Activated T-helper 2 cell treated with anti-CD3 and anti-CD28 coated beads, Interferon-gamma antibody, Interleukin-2, Interleukin-4, amounts not matched to agents 10 μg/mL and 5 μg/mL and 100 μg/mL, durations not matched to agents 14 hours and 24 hours and 36 hours (primary cell): ENCODE results near the gene KRTAP10-6. TPM values are rescaled to one million over a fixed set of nuclear protein-coding genes. Genes with fewer than 3 reads are reported as not detected.
"Not testable (repeated sequence)": the region's sequence is repeated elsewhere in the genome, so short reads cannot be mapped to it uniquely, and the experiment has no call there.

Experiments
- DNase-seq: peaks from one replicate; pipeline ENCODE4 v3.0.0; 2021; ENCODE audit warnings: low spot score
- H3K27ac Mint-ChIP-seq: one replicate; pipeline ENCODE4 v1.8.0; 2021; ENCODE audit warnings: mixed read lengths
- H3K27me3 Mint-ChIP-seq: one replicate; pipeline ENCODE4 v1.8.0; 2021; ENCODE audit warnings: low read depth, mixed read lengths
- H3K36me3 Mint-ChIP-seq: one replicate; pipeline ENCODE4 v1.8.0; 2021; ENCODE audit warnings: low read depth, mixed read lengths
- H3K4me1 Mint-ChIP-seq: one replicate; pipeline ENCODE4 v1.8.0; 2021; ENCODE audit warnings: low read depth, mixed read lengths
- H3K4me3 Mint-ChIP-seq: one replicate; pipeline ENCODE4 v1.8.0; 2021; ENCODE audit warnings: low read depth, mild to moderate bottlenecking, moderate library complexity, mixed read lengths
- H3K9me3 Mint-ChIP-seq: one replicate; pipeline ENCODE4 v1.8.0; 2021; ENCODE audit warnings: mixed read lengths
- intact Hi-C: fragments of 100-400 bp; cut with micrococcal nuclease; formaldehyde crosslinking; loops from one replicate; pipeline ENCODE4 v1.15.1; 2023
- total RNA-seq: library from RNA; stranded (reverse); gene quantifications from 2 replicates; pipeline ENCODE4 v1.2.3, GENCODE V29; 2022

KRTAP10-6 gene, protein sequence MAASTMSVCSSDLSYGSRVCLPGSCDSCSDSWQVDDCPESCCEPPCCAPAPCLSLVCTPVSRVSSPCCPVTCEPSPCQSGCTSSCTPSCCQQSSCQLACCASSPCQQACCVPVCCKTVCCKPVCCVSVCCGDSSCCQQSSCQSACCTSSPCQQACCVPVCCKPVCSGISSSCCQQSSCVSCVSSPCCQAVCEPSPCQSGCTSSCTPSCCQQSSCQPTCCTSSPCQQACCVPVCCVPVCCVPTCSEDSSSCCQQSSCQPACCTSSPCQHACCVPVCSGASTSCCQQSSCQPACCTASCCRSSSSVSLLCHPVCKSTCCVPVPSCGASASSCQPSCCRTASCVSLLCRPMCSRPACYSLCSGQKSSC
- not detected in 2 replicates for total RNA-seq

DNA sequence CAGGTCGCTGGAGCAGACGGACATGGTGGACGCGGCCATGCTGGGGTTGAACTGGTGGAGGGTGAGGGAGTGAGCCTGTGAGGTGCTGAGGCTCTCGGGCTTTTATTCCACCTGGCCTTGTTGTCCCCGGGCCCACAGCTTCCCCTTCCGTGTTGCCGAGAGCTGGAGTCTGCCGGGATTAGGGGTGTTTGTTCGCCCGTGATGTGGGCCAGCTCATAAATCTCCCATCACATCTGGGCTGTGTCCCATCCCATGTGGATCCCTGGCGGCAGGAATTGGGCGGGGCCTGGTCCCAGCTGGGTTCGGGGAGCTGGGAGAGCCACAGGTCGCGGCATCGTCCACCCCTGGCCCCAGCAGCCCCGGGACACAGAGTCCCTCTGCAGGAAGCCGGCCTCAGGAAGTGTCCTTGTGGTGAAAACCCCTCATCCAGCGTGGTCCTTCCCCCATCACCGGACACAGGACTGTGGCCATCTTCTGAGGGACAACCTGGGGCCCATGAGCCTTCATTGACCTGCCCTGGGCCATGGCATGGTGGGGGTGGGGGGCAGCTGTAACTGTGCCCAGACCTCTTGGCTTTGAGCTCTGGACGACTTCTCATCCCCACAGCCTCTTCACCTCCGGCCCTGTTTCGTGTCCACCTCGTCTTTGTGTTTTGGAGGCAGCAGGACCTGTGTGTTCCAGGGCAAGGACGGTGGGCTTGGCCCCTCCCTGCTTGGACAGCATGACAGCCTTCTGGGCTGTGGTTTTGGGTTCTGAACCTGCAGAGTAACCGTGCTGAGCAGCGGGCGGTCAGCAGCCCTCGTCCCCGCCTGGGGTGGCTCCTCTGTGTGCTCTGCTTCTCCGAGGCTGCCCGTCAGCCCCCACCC, at the start of gene KRTAP10-6:
Gene KRTAP10-6, minus strand, starts transcription at position 60 of the 866 bp plus-strand sequence. Its CDS starts 21 bp downstream, at position 39.
- DNase-seq = no peak
- Mint-ChIP-seq H3K27ac (no peak within 1 kb of the TSS), H3K9me3 (no peaks in the 10 kb centered on the region), H3K27me3 (peaks cover 5% of the 10 kb centered on the region), H3K36me3 (no peaks in the 10 kb centered on the region), H3K4me3 (no peak within 1 kb of the TSS), H3K4me1 (no peaks in the 10 kb centered on the region)
- intact Hi-C loops = no loop called here

DNA sequence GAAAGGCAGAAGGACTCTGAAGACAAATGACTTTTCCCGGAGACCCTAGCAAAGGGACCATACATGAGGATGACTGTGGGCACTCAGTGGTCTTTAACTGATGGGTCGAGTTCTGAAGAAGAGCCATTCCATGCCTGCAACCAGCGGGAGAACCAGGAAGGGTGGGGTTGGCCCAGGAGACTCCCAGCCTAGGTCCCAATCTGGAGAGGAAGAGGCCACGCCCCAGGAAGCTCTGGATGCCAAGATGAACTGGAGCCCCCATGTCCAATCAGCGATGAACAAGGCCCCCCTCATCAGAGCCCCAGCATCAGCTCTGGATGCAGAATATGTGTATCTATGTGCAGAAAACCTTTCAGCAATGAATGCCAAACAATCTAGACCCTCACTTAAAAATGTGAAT, 48.5 kb upstream of the KRTAP10-6 start:
- Mint-ChIP-seq H3K36me3 (no peaks in the 10 kb centered on the region), H3K9me3 (peaks cover 44% of the 10 kb centered on the region), H3K4me1 (no peaks in the 10 kb centered on the region), H3K27ac (no peak overlapping the region), H3K4me3 (no peak overlapping the region), H3K27me3 (no peaks in the 10 kb centered on the region)
- intact Hi-C loops = no loop called here
- no peak for DNase-seq

DNA sequence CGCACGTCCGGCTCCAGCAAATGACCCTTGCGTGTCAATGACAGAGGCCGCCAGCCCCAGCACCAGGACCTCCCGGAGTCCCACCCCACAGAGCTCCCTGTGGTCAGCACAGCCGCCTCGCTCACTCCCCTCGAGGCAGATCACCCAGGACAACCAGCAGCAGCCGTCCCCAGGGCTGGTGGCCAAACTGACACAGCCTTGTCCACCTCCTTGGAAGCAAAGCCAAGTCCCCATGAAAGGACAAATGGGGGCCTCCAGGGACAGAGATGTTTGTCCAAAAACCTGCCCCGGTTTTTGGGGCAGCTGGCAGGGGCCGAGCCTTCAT, 47.0 kb upstream of the KRTAP10-6 start:
- no peak for DNase-seq
- Mint-ChIP-seq H3K4me1 (no peaks in the 10 kb centered on the region), H3K4me3 (no peak overlapping the region), H3K9me3 (peaks cover 35% of the 10 kb centered on the region), H3K27ac (no peak overlapping the region), H3K27me3 (peaks cover 2% of the 10 kb centered on the region), H3K36me3 (no peaks in the 10 kb centered on the region)
- intact Hi-C loops = no loop called here

DNA sequence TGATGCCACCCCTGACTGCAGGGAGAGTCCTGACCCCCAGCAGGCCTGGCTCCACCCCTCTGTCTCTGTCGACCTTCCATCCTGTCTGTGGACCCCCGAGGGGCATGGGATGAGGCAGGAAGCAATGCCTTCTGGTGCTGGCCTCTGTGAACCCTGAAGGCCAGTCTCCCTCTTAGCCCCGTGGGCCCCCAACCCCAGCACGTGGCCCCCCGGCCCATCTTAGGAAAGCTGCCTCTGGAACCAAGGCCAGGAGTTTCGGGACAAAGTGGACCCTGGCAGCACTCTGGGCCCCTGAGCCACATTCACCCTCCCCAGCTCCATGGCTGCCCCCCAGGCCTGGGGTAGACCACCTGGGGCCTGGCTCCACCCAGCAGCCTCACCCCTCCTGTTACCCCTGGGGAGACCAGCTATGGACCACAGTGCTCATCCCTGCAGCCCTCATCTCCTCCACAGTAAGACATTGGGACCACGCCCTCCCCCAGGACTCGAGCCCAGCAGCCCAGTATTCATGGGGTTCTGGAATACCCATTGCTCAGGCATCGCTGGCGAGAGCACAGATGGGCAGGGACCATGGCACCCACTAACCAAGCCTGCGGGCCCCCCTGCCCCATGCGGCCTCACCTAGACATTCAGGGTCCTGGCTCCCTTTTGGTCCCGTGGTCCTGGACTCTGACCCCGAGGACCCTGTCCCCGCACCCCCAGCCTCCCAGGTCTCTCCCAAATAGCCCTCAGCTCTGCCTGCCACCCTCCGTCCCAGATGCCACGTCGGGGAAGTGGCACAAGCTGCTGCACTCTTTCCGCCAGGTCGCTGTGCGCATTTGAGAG, 46.4 kb upstream of the KRTAP10-6 start:
- H3K36me3 Mint-ChIP-seq, H3K27ac Mint-ChIP-seq, intact Hi-C loops, DNase-seq, H3K27me3 Mint-ChIP-seq, H3K4me3 Mint-ChIP-seq, H3K4me1 Mint-ChIP-seq: not testable (repeated sequence)
- H3K9me3 Mint-ChIP-seq = peaks cover 29% of the 10 kb centered on the region

DNA sequence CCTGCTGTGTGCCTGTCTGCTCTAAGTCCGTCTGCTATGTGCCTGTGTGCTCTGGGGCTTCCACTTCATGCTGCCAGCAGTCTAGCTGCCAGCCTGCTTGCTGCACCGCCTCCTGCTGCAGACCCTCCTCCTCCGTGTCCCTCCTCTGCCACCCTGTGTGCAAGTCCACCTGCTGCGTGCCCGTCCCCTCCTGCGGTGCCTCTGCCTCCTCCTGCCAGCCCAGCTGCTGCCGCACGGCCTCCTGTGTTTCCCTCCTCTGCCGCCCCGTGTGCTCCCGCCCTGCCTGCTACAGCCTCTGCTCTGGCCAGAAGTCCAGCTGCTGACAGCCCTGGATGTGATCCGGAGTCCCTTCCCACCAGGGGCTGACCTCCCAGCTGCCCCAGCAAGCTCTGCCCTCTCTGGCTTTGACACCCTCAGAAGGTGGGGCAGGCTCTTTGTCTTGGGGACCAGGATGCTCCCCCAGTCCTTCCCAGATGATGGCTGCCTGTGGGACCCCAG, 45.6 kb upstream of the KRTAP10-6 start:
- intact Hi-C loops, H3K27me3 Mint-ChIP-seq, H3K36me3 Mint-ChIP-seq, H3K4me3 Mint-ChIP-seq, H3K4me1 Mint-ChIP-seq, DNase-seq, H3K27ac Mint-ChIP-seq: not testable (repeated sequence)
- peaks cover 29% of the 10 kb centered on the region for H3K9me3 Mint-ChIP-seq

DNA sequence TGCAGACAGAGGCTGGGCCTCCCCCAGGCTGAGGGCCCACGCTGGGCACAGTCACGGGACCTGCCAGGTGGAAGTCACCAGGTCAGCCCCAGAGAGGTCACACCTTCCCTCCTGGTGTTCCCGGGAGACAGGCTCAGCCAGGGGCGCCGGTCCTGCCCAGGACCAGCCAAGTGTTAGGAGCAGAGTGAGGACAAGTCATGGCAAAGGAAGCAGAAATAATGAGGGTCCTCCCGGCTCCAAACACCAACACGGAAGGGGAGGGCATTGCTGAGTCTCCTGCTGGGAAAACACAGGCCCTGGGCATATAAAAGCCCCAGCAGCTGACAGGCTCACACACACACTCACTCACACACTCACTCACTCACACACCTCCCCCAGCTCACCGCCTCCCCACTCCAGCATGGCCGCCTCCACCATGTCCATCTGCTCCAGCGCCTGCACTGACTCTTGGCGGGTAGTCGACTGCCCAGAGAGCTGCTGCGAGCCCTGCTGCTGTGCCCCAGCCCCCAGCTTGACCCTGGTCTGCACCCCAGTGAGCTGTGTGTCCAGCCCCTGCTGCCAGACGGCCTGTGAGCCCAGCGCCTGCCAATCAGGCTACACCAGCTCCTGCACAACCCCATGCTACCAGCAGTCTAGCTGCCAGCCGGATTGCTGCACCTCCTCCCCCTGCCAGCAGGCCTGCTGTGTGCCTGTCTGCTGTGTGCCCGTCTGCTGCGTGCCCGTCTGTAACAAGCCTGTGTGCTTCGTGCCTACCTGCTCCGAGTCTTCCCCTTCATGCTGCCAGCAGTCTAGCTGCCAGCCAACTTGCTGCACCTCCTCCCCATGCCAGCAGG, 44.9 kb upstream of the KRTAP10-6 start, which contains the start of gene KRTAP10-10:
Gene KRTAP10-10, plus strand, starts transcription at position 339 of the 833 bp plus-strand sequence. Its CDS starts 62 bp downstream, at position 401.
- DNase-seq = no peak
- H3K4me1 Mint-ChIP-seq = no peaks in the 10 kb centered on the region
- peaks cover 31% of the 10 kb centered on the region for H3K9me3 Mint-ChIP-seq
- peaks cover 2% of the 10 kb centered on the region for H3K27me3 Mint-ChIP-seq
- H3K36me3 Mint-ChIP-seq = no peaks in the 10 kb centered on the region
- no peak within 1 kb of the TSS for H3K27ac Mint-ChIP-seq
- intact Hi-C loops = no loop called here
- H3K4me3 Mint-ChIP-seq = no peak within 1 kb of the TSS

DNA sequence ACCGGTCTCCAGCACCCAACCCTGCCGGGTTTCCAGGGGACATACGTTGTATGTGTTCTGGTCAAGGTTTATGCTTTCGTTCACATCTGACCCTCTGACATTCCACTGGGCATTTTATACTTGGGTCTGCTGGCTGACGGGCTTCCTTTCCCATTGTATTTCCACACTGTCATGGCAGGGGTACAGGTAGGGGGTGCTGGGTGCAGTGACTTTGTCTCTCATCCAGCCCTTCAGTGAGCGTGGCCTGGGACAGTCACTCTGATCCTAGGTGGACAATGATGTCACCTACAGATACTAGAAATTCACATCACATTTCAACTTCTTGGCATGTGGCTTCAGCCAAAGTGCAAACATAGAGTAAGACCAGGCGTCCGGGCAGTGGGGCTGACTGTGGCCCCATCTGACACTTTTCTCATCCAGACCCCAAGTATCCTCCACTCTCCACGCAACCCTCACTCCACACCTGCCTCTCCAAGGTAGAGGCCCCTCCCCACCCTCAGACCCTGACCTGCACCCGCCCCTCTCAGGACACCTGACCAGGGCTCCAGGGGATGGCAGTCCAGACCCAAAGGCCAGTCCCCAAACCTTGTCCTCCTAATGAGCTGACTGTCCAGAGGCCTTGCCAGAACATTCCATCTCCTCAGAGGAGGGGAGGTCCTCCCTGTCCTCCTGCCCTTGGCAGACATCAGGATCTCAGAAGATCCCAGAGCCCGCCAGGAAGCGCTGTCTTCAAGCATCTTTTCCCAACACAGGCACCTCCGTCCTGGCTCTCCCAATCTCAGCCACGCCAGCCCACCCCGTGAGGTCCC, 44.1 kb upstream of the KRTAP10-6 start:
- H3K9me3 Mint-ChIP-seq = peaks cover 31% of the 10 kb centered on the region
- H3K36me3 Mint-ChIP-seq = no peaks in the 10 kb centered on the region

DNA sequence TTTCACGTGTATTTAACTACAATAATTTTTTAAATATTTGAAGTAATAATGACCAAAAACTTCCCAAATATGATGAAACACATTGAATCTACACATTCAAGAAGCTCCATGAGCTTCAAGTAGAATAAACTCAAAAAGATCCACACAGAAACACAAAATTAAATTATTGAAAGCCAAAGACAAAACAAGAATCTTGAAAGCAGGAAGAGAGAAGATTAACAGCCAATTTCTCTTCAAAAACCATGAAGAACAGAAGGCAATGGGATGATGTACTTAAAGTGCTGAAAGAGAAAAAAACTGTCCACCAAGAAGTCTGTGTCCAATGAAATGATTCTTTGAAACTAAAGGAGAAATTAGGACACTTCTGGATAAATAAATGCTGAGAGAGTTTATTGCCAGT, 39.8 kb upstream of the KRTAP10-6 start:
- H3K9me3 Mint-ChIP-seq = peaks cover 33% of the 10 kb centered on the region
- H3K27me3 Mint-ChIP-seq = peaks cover 2% of the 10 kb centered on the region
- H3K4me3 Mint-ChIP-seq = no peak overlapping the region
- intact Hi-C loops = no loop called here
- H3K27ac Mint-ChIP-seq = no peak overlapping the region
- DNase-seq = no peak
- H3K36me3 Mint-ChIP-seq = peaks cover 7% of the 10 kb centered on the region
- H3K4me1 Mint-ChIP-seq = peaks cover 6% of the 10 kb centered on the region

More for the DNA sequence above, 44.1 kb upstream of the KRTAP10-6 start:
- no peak for DNase-seq
- intact Hi-C loops = no loop called here
- no peak overlapping the region for H3K27ac Mint-ChIP-seq
- no peaks in the 10 kb centered on the region for H3K4me1 Mint-ChIP-seq
- peaks cover 2% of the 10 kb centered on the region for H3K27me3 Mint-ChIP-seq
- no peak overlapping the region for H3K4me3 Mint-ChIP-seq

DNA sequence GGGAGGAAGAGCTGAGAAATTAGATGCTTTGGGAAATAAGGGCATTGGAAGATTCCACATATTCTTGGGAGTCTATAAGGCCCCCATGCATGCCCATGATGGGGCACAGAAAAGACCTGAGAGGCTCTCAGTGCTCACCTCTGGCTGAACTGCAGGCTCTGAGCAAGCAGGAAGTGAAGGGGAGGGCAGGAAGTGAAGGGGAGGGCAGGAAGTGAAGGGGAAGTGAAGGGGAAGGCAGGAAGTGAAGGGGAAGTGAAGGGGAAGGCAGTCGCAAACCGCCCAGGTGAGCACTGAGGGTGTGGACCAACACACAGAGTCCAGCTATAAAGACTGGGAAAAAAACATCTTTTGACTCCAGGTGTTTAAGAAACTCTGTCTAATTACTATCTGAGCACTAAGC, 38.1 kb upstream of the KRTAP10-6 start:
- Mint-ChIP-seq H3K27ac (no peak overlapping the region), H3K4me3 (no peak overlapping the region), H3K4me1 (peaks cover 6% of the 10 kb centered on the region), H3K36me3 (peaks cover 7% of the 10 kb centered on the region), H3K9me3 (peaks cover 33% of the 10 kb centered on the region), H3K27me3 (peaks cover 2% of the 10 kb centered on the region)
- DNase-seq = no peak
- intact Hi-C loops = no loop called here

DNA sequence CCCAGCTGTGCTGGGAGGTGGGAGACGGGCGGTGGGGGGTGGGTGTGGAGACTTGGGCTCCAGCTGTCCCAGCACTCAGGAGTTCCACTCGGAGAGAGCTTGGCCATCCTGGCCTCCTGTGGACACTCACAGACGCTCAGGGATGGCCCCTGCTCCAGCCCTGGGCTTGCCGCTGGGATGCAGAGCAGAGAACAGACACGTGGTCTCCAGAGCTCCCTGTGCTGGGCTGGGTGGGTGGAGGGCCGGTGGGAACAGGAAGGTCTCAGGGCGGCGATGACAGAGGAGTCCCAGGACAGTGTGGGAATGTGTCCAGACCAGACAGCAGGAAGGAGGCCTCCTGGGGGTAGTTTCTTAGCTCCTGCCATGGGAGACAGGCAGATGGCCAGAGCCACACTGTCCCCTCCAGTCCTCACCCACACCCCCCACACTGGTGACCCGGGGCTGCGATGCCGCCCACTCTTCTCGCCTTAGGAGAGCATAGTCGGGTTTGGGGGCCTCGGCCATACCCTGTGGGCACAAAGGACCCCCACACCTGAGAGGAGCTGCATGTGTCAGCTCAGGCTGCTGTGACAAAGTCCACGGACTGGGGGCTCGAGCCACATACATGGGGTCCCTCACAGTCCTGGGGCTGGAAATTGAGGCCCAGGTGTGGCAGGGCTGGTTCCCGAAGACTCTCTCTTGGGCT, 36.5 kb upstream of the KRTAP10-6 start:
- intact Hi-C loops = no loop called here

DNA sequence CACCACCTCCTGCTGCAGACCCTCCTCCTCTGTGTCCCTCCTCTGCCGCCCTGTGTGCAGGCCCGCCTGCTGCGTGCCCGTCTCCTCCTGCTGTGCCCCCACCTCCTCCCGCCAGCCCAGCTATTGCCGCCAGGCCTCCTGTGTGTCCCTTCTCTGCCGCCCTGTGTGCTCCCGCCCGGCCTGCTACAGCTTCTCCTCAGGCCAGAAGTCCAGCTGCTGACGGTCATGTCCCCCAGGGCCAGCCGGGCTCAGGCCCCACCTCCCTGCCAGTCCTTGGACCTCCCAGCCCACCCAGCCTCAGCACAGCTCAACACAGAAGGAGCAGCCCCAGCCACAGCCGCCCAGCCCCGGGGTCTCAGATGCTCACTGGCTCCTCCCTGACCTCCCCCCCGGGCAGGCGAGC, 35.5 kb upstream of the KRTAP10-6 start:
- H3K27ac Mint-ChIP-seq, intact Hi-C loops, H3K4me3 Mint-ChIP-seq, H3K36me3 Mint-ChIP-seq, H3K27me3 Mint-ChIP-seq, H3K4me1 Mint-ChIP-seq, DNase-seq: not testable (repeated sequence)
- H3K9me3 Mint-ChIP-seq = peaks cover 49% of the 10 kb centered on the region

More for the DNA sequence above, 36.5 kb upstream of the KRTAP10-6 start:
- peaks cover 7% of the 10 kb centered on the region for H3K36me3 Mint-ChIP-seq
- no peak overlapping the region for H3K4me3 Mint-ChIP-seq
- peaks cover 6% of the 10 kb centered on the region for H3K4me1 Mint-ChIP-seq
- H3K9me3 Mint-ChIP-seq = peaks cover 45% of the 10 kb centered on the region
- DNase-seq = no peak
- no peak overlapping the region for H3K27ac Mint-ChIP-seq
- H3K27me3 Mint-ChIP-seq = peaks cover 4% of the 10 kb centered on the region
